HG02884 (cell line): Measurements from ENCODE around the gene CCDC13.

Experiments used
- ATAC-seq: cut with Tn5 transposase; IDR thresholded peaks from one replicate; pipeline ENCODE4 v1.9.1; 2021; ENCODE audit warnings: mild to moderate bottlenecking, moderate library complexity; ENCODE audit not compliant: unreplicated experiment

CCDC13 gene

GRCh38 chr3:42753757-42754156, 19.3 kb downstream of the CCDC13 start:
- ATAC-seq: no peak

GRCh38 chr3:42752961-42753360, 20.1 kb downstream of the CCDC13 start:
- ATAC-seq: no peak

DNA sequence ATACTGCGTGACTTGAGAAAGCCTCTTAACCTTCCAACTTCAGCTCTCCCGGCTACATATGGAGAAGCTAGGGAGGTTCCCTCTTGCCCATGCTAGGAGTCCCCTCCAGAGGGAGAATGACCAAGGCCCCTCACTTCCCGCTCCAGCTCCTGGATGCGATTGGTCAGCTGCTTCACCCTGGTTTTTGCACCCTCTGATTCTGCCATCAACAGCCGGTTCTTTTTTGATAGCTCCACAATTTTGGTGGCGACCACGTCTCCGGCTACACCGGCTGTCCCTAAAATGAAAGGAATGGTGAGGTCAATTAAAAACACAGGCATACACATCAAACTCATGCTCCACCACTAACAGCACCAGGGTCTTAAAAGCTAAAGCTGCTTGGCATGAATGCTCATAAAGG, 20.6 kb downstream of the CCDC13 start:
- ATAC-seq: no peak

- no peak for ATAC-seq
Observed at GRCh38 chr3:42751609-42752008, 21.4 kb downstream of the CCDC13 start.

DNA sequence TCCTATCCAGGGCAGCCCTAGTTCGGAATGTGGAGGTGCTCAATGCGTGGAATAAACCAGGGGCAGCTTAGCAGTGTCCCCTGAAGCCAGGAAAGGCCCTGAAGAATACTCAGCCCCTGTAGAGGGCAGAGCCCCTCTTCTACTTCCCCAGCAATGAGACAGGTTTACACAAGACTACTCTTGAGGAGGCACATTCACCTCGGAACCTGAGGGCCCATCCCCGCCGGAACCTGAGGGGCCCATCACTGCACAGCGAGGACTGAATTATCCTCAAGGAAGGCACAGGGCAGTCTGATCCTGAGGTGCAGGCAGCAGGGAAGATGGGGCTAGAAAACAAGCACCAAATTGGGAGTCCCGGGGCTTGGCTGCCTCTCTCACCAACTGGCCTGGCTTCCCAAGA, 22.2 kb downstream of the CCDC13 start:
- no peak for ATAC-seq

DNA sequence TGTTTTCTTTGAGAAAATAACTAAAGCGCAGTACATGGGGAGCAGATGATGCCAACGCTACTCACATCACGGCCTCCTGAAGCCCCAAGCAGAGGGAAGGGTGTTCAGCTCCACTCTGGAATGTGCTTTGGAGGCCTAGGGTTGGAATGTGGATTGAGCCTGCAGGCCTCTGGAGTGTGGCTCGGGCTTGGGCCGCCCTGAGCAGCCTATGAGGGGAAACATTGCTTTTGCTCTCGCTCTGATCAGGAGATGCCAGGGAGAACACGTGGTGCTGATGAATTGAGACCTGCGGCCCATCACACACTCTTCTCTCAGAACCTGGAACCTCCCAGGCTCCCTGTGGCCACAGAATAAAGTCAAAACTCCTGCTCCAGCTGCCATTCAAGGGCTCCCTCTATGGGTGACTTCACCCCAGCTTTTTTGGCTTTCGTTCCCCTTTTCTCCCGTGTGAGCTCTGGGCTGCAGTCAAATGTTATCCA, 23.3 kb downstream of the CCDC13 start:
- no peak for ATAC-seq

DNA sequence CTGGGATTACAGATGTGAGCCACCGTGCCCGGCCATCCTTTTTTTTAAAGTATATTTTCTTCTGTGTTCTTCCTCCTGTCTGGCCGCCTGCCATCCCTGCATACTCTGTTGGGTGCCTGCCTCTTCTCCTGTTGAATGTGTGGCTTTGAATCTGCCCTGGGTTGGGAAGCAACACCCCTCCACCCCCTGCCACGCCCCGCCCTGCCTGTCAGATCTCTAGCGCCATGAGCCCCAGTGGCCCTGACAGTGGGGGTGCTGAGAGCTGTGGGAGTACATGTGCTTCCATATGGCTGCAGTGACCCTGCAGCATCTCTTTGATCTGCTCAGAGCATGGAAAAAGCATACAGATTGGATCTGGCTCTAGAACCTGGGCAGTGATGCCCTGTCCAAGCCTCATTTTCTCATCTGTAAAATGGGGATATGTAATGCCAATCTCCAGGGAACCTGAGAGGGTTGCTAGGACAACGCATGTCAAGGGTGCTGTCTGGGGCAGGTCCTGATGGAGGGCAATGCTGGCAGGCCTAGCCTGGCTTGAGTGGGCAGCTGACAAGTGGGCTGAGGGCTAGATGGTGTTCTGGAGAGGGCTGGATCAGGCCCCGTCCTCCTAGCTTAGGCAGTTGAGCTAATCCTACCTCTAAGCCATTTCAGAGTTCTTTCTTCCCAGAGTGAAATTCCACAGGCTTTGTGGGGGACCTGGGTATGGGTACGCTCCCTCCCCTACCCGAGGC, 23.9 kb downstream of the CCDC13 start:
- ATAC-seq: no peak

DNA sequence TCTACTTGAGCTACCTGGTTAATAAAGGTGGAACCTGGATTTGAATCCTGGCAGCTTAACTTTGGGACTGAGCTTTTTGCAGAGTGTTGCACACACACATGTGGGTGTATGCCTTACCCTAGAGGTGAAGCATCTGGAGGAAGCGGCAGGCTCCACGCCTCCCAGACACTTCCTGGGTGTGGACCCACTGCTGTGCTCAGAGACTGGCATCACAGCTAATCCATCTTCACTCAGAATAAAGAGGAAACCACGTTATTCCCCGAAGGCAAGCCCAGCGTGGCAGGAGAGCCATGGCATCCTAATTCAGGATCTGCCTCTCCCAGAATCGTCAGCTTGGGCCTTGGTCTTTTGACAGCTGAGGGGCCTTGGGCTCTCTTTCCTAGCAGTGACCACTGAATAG, 25.5 kb downstream of the CCDC13 start:
- ATAC-seq: no peak

DNA sequence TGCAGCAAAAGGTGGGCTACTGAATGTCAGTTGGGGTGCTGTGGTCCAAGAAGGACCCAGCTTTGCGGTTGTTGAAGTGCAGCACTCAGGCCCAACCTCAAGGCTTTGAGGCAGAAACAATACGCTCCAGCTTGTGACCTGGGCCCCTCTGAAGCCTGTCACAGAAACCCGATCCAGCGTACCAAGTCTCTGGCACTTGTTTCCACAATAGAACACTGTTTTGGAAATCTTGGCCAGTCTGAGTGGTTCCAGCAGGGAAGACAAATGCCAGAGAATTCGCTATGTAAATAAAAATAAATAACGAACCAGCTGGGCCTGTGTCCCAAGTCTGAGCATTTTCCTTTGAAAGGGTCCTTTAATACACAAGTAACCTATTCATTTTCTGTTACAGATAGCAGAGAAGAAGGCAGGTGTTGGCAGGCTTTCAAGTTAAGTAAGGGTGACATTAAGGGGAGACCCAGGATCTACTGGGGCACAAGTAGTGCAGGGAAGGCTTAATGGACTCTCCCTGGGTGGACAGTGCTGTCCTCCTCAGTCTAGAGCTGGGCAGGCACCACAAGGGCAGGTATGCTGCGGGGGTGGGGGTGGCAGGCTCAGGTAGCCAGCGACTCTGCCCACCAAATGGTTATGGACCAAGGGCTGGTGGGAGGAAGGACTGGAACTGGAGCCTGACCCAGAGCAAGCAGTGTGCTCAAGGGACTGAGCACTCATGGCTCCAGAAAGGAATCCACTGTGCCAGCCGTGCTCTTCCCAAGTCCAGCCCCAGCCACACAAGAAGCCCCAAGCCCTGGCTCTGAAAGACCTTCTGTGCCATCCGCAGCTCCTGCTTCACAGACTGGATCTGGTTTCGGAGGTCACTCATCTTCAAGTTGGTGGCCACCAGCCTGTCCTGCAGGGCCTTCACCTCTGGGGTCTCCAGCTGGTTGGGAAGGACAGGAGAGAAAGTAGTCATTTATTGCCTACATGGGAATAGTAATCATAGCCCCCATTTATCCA, 26.3 kb downstream of the CCDC13 start:
- ATAC-seq: no peak

DNA sequence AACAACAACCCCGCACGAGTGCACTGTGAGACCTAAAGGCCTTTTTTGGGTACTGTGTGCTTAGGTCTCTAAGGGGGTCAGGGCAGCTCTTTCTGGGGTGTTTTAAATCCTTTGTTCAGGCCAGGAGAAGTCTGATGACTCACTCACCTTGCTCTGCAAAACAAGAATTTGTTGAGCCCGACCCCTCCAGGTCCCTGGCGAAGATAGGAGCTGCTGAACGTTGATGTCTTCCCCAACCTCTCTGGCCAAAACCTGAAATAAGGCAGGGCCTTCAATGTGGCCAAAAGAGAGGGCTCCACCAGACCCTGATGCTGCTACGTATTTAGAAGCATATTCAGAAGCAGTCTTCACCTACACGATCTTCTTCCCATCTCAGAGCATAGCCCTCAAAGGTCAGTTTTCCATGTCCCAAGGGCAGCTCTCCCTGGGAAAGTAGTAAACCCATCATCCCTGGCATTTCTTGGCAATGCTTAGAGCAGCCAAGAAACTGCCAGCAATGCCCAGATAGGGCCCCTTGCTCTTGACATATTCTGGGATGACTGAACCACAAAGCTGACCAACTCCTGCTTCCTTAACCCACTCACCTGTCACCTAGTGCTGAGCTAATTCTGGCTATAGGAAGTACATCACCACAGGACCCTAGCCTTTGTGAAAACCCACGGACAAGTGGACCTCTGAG, 27.1 kb downstream of the CCDC13 start:
- ATAC-seq: no peak

DNA sequence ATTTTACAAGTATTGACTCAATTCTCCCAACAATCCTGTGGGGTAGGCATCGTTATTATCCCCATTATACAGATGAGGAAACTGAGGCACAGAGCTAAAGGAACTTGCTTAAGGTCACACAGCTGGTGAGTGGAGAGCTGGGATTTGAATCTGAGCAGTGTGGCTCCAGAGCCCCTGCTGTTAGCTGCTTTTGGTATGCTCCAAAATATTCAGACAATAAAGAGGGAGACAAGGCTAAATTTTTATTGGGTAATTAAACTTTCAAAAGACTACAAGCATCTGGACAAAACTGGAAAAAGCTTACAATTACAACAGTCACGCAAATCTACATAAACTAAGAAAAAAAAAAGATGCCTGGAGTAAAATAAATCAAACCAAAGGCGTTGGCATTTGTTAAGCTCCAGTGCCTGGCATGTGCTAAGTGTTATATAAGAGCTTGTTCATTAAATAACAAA, 27.7 kb downstream of the CCDC13 start:
- no peak for ATAC-seq

GRCh38 chr3:42743204-42743995, 29.7 kb downstream of the CCDC13 start:
- ATAC-seq: no peak

- no peak for ATAC-seq
Observed at GRCh38 chr3:42742688-42743087, 30.4 kb downstream of the CCDC13 start.

DNA sequence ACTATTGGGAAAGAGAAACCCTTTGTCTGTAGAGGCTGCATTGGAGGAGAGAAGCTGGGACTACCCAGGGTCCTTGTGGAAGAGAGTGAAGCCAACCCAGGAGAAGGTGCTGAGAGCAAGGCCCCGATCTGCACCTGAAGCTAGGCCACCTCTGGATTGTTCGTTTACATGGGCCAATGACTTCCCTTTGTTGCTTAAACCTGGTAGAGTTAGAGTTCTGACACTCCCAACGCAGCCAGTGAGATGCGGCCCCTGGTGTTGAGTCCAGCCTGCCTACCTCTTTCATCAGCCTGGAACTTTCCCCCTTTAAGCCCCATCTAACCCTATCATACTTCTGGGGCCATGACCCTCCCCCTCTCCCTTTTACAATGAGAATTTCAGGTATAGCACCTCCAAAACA, 30.8 kb downstream of the CCDC13 start:
- no peak for ATAC-seq

DNA sequence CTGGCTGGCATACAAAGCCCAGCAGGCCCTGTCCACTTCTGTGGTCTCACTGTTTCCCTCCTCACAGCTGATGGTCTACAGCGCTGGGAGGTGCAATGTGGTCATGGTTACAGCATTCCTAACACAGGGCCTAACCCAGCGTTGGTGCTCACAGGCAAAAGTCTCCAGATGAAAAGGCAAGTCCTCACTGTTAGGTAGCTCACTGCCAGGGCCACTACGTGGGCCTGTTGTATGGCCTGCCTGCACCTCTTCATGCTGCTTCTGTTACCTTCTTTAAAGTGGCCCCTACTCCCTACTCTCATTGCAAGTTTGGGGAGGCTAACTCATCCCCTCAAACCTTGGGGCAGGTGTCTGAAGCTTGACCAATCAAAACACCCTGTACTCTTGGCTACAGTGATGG, 31.3 kb downstream of the CCDC13 start:
- no peak for ATAC-seq

DNA sequence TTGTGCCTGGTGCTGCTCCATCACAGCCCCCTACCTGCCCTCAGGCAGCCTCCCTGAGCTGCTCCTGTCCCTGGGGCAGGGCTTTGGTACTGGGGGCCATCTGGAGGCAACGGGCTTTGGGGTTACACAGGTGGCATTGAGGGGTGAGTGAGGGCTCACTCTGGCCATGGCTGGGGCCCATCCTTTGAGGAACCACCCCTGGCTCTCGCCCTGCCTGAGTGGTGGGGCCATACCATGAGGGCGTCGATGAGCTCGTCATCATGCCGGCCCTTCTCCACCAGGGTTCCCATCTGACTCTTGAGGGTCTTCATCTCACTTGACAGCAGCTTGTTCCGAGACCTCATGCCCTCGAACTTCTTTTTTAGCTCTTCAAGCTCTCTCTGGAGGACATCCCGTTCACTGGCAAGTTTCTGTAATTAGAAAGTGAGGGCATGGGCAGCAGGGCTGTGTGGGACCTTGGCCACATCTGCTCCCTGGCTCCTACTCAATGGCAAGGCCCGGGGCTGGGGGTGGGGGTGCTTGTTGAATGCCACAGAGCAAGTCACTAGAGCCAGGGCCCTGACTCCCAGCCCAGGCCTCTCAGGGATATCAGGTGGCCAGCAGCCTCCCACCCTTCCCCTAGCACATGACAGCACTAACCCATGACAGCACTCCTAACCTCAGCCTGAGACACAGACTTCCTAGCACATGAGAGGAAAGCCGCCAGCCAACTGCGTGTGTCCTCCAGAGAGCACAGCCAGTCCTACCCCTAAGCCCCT, 33.5 kb downstream of the CCDC13 start:
- ATAC-seq: no peak

DNA sequence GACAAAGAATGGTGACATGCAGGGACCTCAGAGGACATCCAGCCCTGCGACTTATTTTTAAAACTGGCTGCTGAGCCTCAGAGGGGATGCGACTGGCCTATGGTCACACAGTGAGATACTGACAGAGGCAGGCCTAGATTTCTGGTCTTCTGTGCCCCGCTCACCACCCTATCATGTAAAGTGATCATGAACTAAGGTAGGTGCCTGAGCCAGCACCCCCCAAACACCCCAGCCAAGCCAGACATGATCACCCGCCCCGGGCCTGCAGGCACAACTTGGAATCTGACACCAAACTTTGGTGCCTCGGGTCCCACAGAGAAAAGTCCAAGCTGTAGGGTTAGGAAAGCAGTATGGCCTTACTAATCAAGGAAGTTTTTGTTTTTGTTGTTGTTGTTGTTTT, 36.5 kb downstream of the CCDC13 start:
- no peak for ATAC-seq

GRCh38 chr3:42736081-42736480, 37.0 kb downstream of the CCDC13 start:
- no peak for ATAC-seq

DNA sequence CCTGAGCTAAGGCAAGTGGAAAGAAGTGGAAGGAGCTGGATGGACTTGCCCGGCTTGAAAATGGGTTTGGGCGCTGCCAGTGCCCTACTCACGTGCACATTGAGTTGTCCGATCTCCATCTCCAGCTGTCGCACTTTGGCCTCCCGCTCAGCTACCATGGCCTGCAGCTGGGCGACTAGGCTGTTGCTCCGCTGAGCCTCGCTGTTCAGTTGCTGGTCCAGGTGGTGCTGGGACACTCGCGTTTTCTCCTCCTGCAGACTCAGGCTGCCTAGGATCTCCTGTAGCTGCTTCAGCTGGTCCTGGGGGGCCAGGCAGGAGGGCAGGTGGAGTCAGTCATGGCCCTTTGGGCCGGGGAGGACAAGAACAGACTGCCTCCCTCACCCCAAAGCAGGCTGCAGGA, 37.4 kb downstream of the CCDC13 start:
- ATAC-seq: no peak

DNA sequence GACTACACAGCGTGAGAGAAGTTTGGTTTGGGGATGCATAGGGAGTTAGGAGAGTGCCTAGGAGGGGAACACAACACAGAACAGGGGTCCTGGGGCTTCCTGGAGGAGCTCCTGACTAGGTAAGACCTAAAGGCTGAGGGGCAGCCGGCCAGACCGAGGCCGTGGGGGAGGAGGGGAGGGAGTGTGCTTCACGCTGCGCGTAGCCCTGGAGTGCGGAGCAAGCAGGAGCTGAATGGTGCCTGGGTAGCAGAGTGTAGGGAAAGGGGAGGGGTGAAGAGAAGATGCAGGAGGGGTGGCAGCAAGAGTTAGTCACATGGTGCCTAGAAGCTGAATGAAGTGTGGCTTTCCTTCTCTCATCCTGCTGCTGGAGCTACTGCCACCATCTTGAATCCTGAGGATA, 38.0 kb downstream of the CCDC13 start:
- no peak for ATAC-seq
